Keratinocyte (primary cell): ENCODE data around the gene WWC1. TPM values are rescaled to one million over a fixed set of nuclear protein-coding genes. Genes with fewer than 3 reads are reported as not detected.
A peak's percentile ranks its signal among the peaks of the same experiment; 100 is the strongest.

Experiments
- DNase-seq: peaks from one replicate; pipeline ENCODE4 v3.0.0-alpha.2; 2011; ENCODE audit warnings: low read depth, missing footprints, low spot score
- FAIRE-seq: peaks from 2 replicates; lab custom pipeline; 2011; peaks lifted over from hg19 to GRCh38; lab: Jason Lieb, UNC
- H2AFZ ChIP-seq: 2 replicates; pipeline ENCODE4 v1.6.0; 2012; ENCODE audit warnings: low read length, control low read depth, inconsistent platforms; ENCODE audit not compliant: control insufficient read depth
- H3K27ac ChIP-seq: 2 replicates; pipeline ENCODE4 v1.5.1; 2011; ENCODE audit warnings: low read length; ENCODE audit not compliant: control insufficient read depth, insufficient read depth
- H3K27me3 ChIP-seq: 3 replicates; pipeline ENCODE4 v1.6.0; 2011; ENCODE audit warnings: low read length; ENCODE audit not compliant: control insufficient read depth, insufficient read depth; ENCODE audit errors: extremely low read depth
- H3K36me3 ChIP-seq, 2 experiments: 2 replicates in 1 of 2; 3 replicates in 1 of 2; pipeline ENCODE4 v1.5.1; 2011; ENCODE audit warnings: low read length in 2 of 2, mild to moderate bottlenecking in 1 of 2; ENCODE audit not compliant: control insufficient read depth in 2 of 2, insufficient read depth in 2 of 2; ENCODE audit errors: extremely low read depth in 1 of 2
- H3K4me1 ChIP-seq: 3 replicates; pipeline ENCODE4 v1.5.1; 2011; ENCODE audit warnings: low read length; ENCODE audit not compliant: control insufficient read depth, insufficient read depth; ENCODE audit errors: extremely low read depth
- H3K4me2 ChIP-seq: 3 replicates; pipeline ENCODE4 v1.6.0; 2011; ENCODE audit warnings: low read depth, low read length; ENCODE audit not compliant: control insufficient read depth, insufficient read depth; ENCODE audit errors: extremely low read depth
- H3K4me3 ChIP-seq, 3 experiments: fragments of 200-600 bp in 1 of 3; sonication (generic) in 1 of 3; 2 replicates in 2 of 3; 3 replicates in 1 of 3; pipeline ENCODE4 v1.5.1; 2011 to 2016; ENCODE audit warnings: low read length in 3 of 3, mild to moderate bottlenecking in 3 of 3, control low read depth in 2 of 3, inconsistent platforms in 1 of 3, low read depth in 1 of 3, mixed read lengths in 1 of 3, mixed run types in 1 of 3, moderate library complexity in 1 of 3; ENCODE audit not compliant: control insufficient read depth in 2 of 3, insufficient read depth in 2 of 3; ENCODE audit errors: extremely low read depth in 1 of 3
- H3K79me2 ChIP-seq: 2 replicates; pipeline ENCODE4 v1.6.0; 2012; ENCODE audit warnings: low read length; ENCODE audit not compliant: control insufficient read depth, insufficient read depth
- H3K9ac ChIP-seq: 3 replicates; pipeline ENCODE4 v1.6.0; 2011; ENCODE audit warnings: low read length; ENCODE audit not compliant: control insufficient read depth, insufficient read depth; ENCODE audit errors: extremely low read depth
- H3K9me1 ChIP-seq: 3 replicates; pipeline ENCODE4 v1.6.0; 2011; ENCODE audit warnings: low read length; ENCODE audit not compliant: control insufficient read depth, insufficient read depth; ENCODE audit errors: extremely low read depth
- H3K9me3 ChIP-seq: 2 replicates; pipeline ENCODE4 v1.5.1; 2012; ENCODE audit warnings: low read depth, low read length; ENCODE audit not compliant: control insufficient read depth
- H4K20me1 ChIP-seq: 3 replicates; pipeline ENCODE4 v1.6.0; 2011; ENCODE audit warnings: low read length; ENCODE audit not compliant: control insufficient read depth, insufficient read depth; ENCODE audit errors: extremely low read depth
- CTCF ChIP-seq, 3 experiments: IDR thresholded peaks in 1 of 3; conservative IDR thresholded peaks in 1 of 3; optimal IDR thresholded peaks in 1 of 3; 2 replicates in 2 of 3; 3 replicates in 1 of 3; pipeline versions ENCODE3 to v1.5.1; 2011; ENCODE audit warnings: low read length in 3 of 3, mild to moderate bottlenecking in 3 of 3, moderate library complexity in 2 of 3, control low read depth in 1 of 3, inconsistent platforms in 1 of 3; ENCODE audit not compliant: insufficient read depth in 2 of 3; ENCODE audit errors: extremely low read depth in 1 of 3
- EZH2 ChIP-seq: IDR thresholded peaks from one replicate; pipeline ENCODE4 v1.6.1; 2012; ENCODE audit warnings: inconsistent platforms, mild to moderate bottlenecking, low read length, moderate library complexity
- dilution Hi-C: fragments of 300-500 bp; cut with MboI; formaldehyde crosslinking; loops from one replicate; pipeline ENCODE4 v1.7.0; 2020; ENCODE audit warnings: low sequenced_read_pairs; ENCODE audit not compliant: extremely low pct_ligation_motif_present
- polyA plus RNA-seq, 5 experiments: library from polyadenylated mRNA; depleted of rRNA in 3 of 5; stranded (reverse) in 3 of 5; stranded (forward) in 1 of 5; unstranded in 1 of 5; fragments of >200 nt; gene quantifications; 1 replicate in 1 of 5; 2 replicates in 3 of 5; 3 replicates in 1 of 5; pipeline versions ENCODE4 v1.2.1 to v1.2.3, GENCODE V29; 2011 to 2012; ENCODE audit warnings: missing spikeins in 2 of 5, low read depth in 1 of 5, low replicate concordance in 1 of 5

The WWC1 gene
- polyA plus RNA-seq, 1 donor (not counting 4 experiments of a cell fraction or from before 2014, with no cell fraction given), result 19.8 TPM

- peaks cover 56% of the 10 kb centered on the region for H3K4me1 ChIP-seq
These were observed 1.6 kb downstream of the WWC1 start for GRCh38 chr5:168292786-168293696.

DNA sequence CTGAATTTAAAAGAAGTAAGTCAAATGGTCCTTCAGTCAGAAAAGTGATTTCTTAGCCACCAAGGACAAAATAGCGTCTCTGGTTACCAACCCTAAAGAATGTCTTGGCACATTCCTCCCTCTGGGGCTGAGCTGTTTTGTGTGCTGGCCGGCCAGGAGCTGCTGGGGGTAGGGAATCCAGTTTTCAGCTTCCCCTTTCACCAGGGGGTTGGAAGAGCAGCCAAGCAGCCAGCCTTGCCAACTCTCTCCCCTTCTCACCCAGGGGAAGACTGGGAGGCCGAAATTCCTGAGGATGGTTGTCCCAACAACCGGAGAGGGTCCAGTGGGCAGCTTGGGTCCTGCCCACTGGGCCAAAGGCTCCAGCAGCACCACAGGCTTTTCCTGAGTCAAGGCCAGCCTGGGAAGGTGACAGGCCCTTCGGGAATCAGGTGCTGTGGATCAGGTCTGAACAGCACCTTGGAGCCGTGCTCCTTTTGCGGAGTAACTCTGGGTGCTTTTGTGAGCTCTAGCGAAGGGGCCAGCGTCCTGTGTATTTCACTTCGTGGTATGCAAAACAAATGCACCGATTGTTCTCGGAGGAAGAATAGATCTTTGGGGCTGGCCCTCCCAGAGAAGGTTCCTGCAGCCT is 4.2 kb downstream of the WWC1 start:
- H4K20me1 ChIP-seq, result peaks cover 2% of the 10 kb centered on the region
- TF ChIP-seq CTCF (optimal IDR thresholded peaks at IDR 0.05 in 1 of 3, IDR thresholded peaks at IDR 0.05 in 1 of 3, conservative IDR thresholded peaks at IDR 0.05 in 1 of 3; ENCODE audit: extremely low read depth in 1 of 3, insufficient read depth in 2 of 3, low read length in 3 of 3) (peak; percentile 63 to 73 (median 73)), EZH2 (no peak)
- H2AFZ ChIP-seq, result no peak overlapping the region
- H3K9me3 ChIP-seq, result no peaks in the 10 kb centered on the region
- H3K4me2 ChIP-seq, result peak overlapping the region; percentile 65
- H3K4me1 ChIP-seq, result peaks cover 52% of the 10 kb centered on the region
- peaks cover 83% of the 10 kb centered on the region for H3K79me2 ChIP-seq
- peak overlapping the region; percentile 2 for H3K27ac ChIP-seq
- FAIRE-seq (peak; percentile 79), DNase-seq (no peak)
- H3K9me1 ChIP-seq, result no peaks in the 10 kb centered on the region
- H3K4me3 ChIP-seq, result peak overlapping the region in 2 of 3 experiments; percentile 17 to 45
- peak overlapping the region; percentile 45 for H3K9ac ChIP-seq
- no peaks in the 10 kb centered on the region for H3K27me3 ChIP-seq
- H3K36me3 ChIP-seq, result peaks cover 0 to 9% of the 10 kb centered on the region in 2 experiments
- dilution Hi-C loops, result no loop called here

More at GRCh38 chr5:168292786-168293696, 1.6 kb downstream of the WWC1 start:
- TF ChIP-seq EZH2 (no peak), CTCF (optimal IDR thresholded peaks at IDR 0.05 in 1 of 3, IDR thresholded peaks at IDR 0.05 in 1 of 3, conservative IDR thresholded peaks at IDR 0.05 in 1 of 3; ENCODE audit: extremely low read depth in 1 of 3, insufficient read depth in 2 of 3, low read length in 3 of 3) (no peak)
- Histone ChIP-seq H3K9me1 (no peaks in the 10 kb centered on the region), H3K9ac (peak overlapping the region; percentile 69), H3K79me2 (peaks cover 58% of the 10 kb centered on the region), H3K36me3 (peaks cover 0 to 9% of the 10 kb centered on the region in 2 experiments), H4K20me1 (no peaks in the 10 kb centered on the region), H2AFZ (no peak overlapping the region), H3K4me2 (peak overlapping the region; percentile 53), H3K9me3 (no peaks in the 10 kb centered on the region), H3K4me3 (peak overlapping the region; percentile 68 to 83 (median 77)), H3K27ac (no peak overlapping the region), H3K27me3 (no peaks in the 10 kb centered on the region)
- FAIRE-seq (no peak), DNase-seq (no peak)
- dilution Hi-C loops, result no loop called here
